IPS-18a (cell line): Measurements from ENCODE around the gene NELL1.
"Not testable (repeated sequence)": the region's sequence is repeated elsewhere in the genome, so short reads cannot be mapped to it uniquely, and the experiment has no call there.

Experiments
- H3K27ac ChIP-seq: one replicate; pipeline ENCODE4 v1.5.1; 2013; ENCODE audit warnings: low read length
- H3K27me3 ChIP-seq: one replicate; pipeline ENCODE4 v1.6.1; 2013; ENCODE audit warnings: mild to moderate bottlenecking, low read length; ENCODE audit not compliant: control insufficient read depth, insufficient read depth
- H3K36me3 ChIP-seq: one replicate; pipeline ENCODE4 v1.6.1; 2013; ENCODE audit warnings: low read depth, low read length; ENCODE audit not compliant: control insufficient read depth
- H3K4me1 ChIP-seq: one replicate; pipeline ENCODE4 v1.6.1; 2013; ENCODE audit warnings: low read depth, low read length; ENCODE audit not compliant: control insufficient read depth
- H3K4me3 ChIP-seq: one replicate; pipeline ENCODE4 v1.5.1; 2013; ENCODE audit warnings: low read length
- H3K9ac ChIP-seq: one replicate; pipeline ENCODE4 v1.6.1; 2013; ENCODE audit warnings: mild to moderate bottlenecking, low read length, moderate library complexity
- H3K9me3 ChIP-seq: one replicate; pipeline ENCODE4 v1.6.1; 2013; ENCODE audit warnings: low read depth, low read length; ENCODE audit not compliant: control insufficient read depth

The NELL1 gene

DNA sequence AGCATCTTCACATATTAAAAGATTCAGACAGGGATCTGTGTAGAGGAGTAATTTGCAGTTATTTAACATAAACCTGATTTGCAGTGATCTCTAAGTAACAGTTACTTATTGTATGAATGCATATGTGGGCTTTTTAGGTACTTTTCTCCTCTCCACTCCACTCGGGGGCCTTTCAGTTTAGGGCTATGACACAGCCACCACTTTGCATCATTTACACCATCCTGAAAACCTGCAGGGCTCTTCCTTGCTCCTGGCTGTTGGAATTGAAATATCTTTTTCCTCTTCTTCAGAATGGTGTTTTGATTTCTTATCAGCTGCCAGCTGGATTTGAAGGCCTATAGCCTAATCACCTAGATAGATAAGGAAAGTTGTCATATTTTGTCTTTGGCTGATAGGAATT, 580.8 kb downstream of the NELL1 start:
- H3K36me3 ChIP-seq: no peaks in the 10 kb centered on the region
- H3K4me1 ChIP-seq: peaks cover 15% of the 10 kb centered on the region
- H3K9me3 ChIP-seq: no peaks in the 10 kb centered on the region
- H3K27ac ChIP-seq: no peak overlapping the region
- no peak overlapping the region for H3K4me3 ChIP-seq
- no peaks in the 10 kb centered on the region for H3K27me3 ChIP-seq
- no peak overlapping the region for H3K9ac ChIP-seq

DNA sequence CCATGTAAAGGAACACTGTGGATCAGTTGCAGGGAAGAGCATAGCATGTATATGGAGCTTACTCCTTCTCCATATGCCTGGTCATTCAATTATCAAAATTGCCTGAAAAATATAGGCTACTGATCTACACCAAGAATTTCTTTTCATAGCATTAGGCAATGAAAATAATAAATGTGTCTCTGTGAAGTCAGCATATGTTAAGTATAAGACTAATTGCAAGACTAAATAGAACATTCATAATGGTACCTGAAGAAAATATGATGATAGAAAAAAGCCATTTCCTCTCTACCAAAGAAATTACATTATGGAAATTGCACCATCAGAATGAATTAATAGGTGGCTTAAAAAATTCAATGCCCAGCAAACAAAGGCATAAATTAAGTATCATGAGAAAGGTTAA, 584.7 kb downstream of the NELL1 start:
- no peaks in the 10 kb centered on the region for H3K9me3 ChIP-seq
- H3K27ac ChIP-seq: no peak overlapping the region
- H3K4me1 ChIP-seq: peaks cover 15% of the 10 kb centered on the region
- H3K36me3 ChIP-seq: no peaks in the 10 kb centered on the region
- no peaks in the 10 kb centered on the region for H3K27me3 ChIP-seq
- no peak overlapping the region for H3K4me3 ChIP-seq
- H3K9ac ChIP-seq: no peak overlapping the region

DNA sequence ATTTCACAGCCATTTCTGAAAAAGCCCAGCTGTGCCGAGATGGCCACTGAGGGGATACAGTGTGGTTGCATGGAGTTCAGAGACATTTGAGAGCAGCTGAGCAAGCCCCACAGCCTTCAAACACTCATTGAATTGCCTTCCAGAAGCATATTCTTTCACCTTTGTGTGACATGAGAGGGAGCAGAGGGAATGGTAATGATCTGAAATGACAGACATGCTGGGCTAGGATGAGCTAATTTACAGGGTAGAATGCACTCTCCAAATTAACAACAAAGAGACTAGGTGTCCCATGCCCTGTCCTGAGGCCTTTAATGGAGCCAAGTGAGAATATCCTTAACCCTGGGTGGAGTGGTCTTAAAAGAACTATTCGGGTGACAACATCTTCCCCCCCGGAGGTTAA, 585.4 kb downstream of the NELL1 start:
- peaks cover 15% of the 10 kb centered on the region for H3K4me1 ChIP-seq
- no peak overlapping the region for H3K27ac ChIP-seq
- H3K36me3 ChIP-seq: no peaks in the 10 kb centered on the region
- no peaks in the 10 kb centered on the region for H3K27me3 ChIP-seq
- no peaks in the 10 kb centered on the region for H3K9me3 ChIP-seq
- no peak overlapping the region for H3K9ac ChIP-seq
- no peak overlapping the region for H3K4me3 ChIP-seq

DNA sequence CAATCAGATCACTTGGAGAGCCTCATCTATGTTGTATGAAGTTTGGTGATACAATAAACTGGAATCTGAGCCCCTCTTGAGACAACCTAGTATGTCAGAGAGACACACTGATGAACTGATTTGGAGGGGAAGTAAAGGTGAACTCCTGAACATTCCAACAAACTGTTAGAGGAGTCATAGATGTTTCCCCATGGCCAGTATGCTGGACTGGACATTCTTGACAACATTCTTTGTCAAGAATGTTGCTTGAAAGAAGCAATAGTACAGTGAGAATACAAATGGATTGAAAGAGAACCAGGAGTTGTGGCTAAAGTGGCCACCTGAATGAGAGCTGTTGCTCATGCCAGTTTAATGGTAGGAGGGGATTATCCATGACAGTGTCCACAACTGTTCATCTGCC, 588.1 kb downstream of the NELL1 start:
- Histone ChIP-seq H3K4me1 (peaks cover 3% of the 10 kb centered on the region), H3K27me3 (no peaks in the 10 kb centered on the region), H3K9me3 (no peaks in the 10 kb centered on the region), H3K9ac (no peak overlapping the region), H3K36me3 (no peaks in the 10 kb centered on the region), H3K4me3 (no peak overlapping the region), H3K27ac (no peak overlapping the region)

DNA sequence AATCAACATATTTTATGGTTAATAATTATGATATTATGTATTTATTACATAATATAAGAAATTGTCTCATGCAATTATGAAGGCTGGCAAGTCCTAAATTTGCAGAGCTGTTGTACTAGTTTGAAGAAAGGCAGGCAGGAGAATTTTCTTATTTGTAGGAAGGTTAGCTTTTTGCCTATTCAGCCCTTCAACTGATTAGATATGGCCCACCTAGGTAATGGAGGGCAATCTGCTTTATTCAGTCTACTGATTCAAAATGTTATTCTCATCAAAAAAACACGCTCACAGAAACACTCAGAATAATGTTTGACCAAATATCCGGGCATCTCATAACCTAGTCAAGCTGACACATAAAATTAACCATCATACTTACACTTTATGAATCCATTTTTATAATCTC, 589.0 kb downstream of the NELL1 start:
- Histone ChIP-seq H3K27me3 (no peaks in the 10 kb centered on the region), H3K4me1 (peaks cover 3% of the 10 kb centered on the region), H3K4me3 (no peak overlapping the region), H3K9ac (no peak overlapping the region), H3K36me3 (no peaks in the 10 kb centered on the region), H3K27ac (no peak overlapping the region), H3K9me3 (no peaks in the 10 kb centered on the region)

- H3K4me3 ChIP-seq: no peak overlapping the region
- no peaks in the 10 kb centered on the region for H3K4me1 ChIP-seq
- H3K27ac ChIP-seq: no peak overlapping the region
- no peak overlapping the region for H3K9ac ChIP-seq
- no peaks in the 10 kb centered on the region for H3K27me3 ChIP-seq
- no peaks in the 10 kb centered on the region for H3K36me3 ChIP-seq
- H3K9me3 ChIP-seq: no peaks in the 10 kb centered on the region
Observed at GRCh38 chr11:21260101-21260500, 590.7 kb downstream of the NELL1 start.

DNA sequence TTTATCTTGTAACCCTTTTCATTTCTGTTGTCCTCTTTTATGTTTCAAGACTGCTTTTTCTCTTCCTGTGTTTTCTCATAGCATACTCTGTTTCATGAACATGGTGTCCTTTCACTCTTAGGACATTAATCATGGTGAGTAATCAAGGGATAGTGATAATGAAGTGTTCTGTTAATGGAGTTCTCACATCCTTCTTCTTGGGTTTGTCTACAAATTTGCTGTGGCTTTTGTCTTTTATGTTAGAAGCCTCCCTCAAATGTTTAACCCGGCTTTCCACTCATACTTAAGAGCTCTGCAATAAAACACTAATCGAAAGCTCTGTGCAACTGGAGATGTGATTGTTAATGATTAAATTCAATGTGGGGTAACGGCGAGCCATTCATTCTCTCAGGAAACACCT, 593.6 kb downstream of the NELL1 start:
- Histone ChIP-seq H3K36me3 (no peaks in the 10 kb centered on the region), H3K4me1 (no peaks in the 10 kb centered on the region), H3K4me3 (no peak overlapping the region), H3K9ac (no peak overlapping the region), H3K9me3 (no peaks in the 10 kb centered on the region), H3K27ac (no peak overlapping the region), H3K27me3 (no peaks in the 10 kb centered on the region)

GRCh38 chr11:21264125-21264524, 594.7 kb downstream of the NELL1 start:
- Histone ChIP-seq H3K9me3 (no peaks in the 10 kb centered on the region), H3K27me3 (no peaks in the 10 kb centered on the region), H3K27ac (no peak overlapping the region), H3K36me3 (no peaks in the 10 kb centered on the region), H3K4me1 (no peaks in the 10 kb centered on the region), H3K9ac (no peak overlapping the region), H3K4me3 (no peak overlapping the region)

GRCh38 chr11:21268036-21268435, 598.6 kb downstream of the NELL1 start:
- Histone ChIP-seq H3K9me3 (peaks cover 5% of the 10 kb centered on the region), H3K27ac (no peak overlapping the region), H3K4me3 (no peak overlapping the region), H3K9ac (no peak overlapping the region), H3K4me1 (no peaks in the 10 kb centered on the region), H3K36me3 (no peaks in the 10 kb centered on the region), H3K27me3 (no peaks in the 10 kb centered on the region)

- not testable (repeated sequence) for H3K4me3 ChIP-seq, H3K36me3 ChIP-seq, H3K27ac ChIP-seq, H3K4me1 ChIP-seq, H3K27me3 ChIP-seq, H3K9me3 ChIP-seq, H3K9ac ChIP-seq
Observed at GRCh38 chr11:21272139-21272538, 602.8 kb downstream of the NELL1 start.

- no peaks in the 10 kb centered on the region for H3K36me3 ChIP-seq
- H3K4me1 ChIP-seq: no peaks in the 10 kb centered on the region
- no peak overlapping the region for H3K4me3 ChIP-seq
- no peak overlapping the region for H3K27ac ChIP-seq
- no peak overlapping the region for H3K9ac ChIP-seq
- H3K9me3 ChIP-seq: no peaks in the 10 kb centered on the region
- H3K27me3 ChIP-seq: no peaks in the 10 kb centered on the region
Observed at GRCh38 chr11:21278840-21279239, 609.5 kb downstream of the NELL1 start.

DNA sequence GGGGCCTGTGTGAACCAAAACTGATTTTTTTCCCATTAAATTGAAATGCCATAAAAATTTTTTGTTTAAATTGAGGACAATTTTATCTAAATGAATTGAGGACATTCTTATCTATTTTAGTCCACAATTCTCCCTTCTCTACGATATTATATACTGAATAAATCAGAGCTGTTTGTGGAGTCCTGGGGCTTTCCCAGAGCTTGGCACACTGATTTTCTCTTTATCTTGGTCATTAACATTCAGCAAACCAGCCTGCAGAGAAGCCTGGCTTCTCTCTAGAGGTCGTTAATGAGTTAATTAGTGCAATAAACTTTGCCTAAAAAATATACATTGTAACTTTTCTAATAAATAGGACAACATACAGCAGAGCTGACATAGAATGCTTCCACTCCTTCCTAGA, 615.7 kb downstream of the NELL1 start:
- Histone ChIP-seq H3K36me3 (no peaks in the 10 kb centered on the region), H3K4me1 (no peaks in the 10 kb centered on the region), H3K27ac (no peak overlapping the region), H3K4me3 (no peak overlapping the region), H3K9me3 (no peaks in the 10 kb centered on the region), H3K9ac (no peak overlapping the region), H3K27me3 (no peaks in the 10 kb centered on the region)

DNA sequence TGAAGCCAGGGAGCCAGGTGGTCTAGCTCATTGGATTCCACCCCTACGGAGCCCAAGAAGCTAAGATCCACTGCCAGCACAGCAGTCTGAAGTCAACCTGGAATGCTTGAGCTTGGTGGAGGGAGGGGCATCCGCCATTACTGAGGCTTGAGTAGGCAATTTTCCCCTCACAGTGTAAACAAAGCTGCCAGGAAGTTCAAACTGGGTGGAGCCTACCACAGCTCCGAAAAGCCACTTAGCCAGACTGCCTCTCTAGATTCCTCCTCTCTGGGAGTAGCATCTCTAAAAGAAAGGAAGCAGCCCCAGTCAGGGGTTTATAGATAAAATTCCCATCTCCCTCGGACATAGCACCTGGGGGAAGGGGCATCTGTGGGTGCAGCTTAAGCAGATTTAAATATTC, 620.3 kb downstream of the NELL1 start:
- H3K4me3 ChIP-seq: no peak overlapping the region
- H3K9me3 ChIP-seq: no peaks in the 10 kb centered on the region
- no peaks in the 10 kb centered on the region for H3K4me1 ChIP-seq
- no peak overlapping the region for H3K27ac ChIP-seq
- H3K36me3 ChIP-seq: no peaks in the 10 kb centered on the region
- H3K9ac ChIP-seq: no peak overlapping the region
- H3K27me3 ChIP-seq: no peaks in the 10 kb centered on the region
